Measurements from ENCODE around the gene LGR6. TPM values are rescaled to one million over a fixed set of nuclear protein-coding genes. Genes with fewer than 3 reads are reported as not detected.

Gene LGR6
- total and polyA plus RNA-seq, 2 of the 8 experiments (the other 6 are each of a cell fraction or from before 2014, with no cell fraction given): 0.50 to 1.0 TPM

DNA sequence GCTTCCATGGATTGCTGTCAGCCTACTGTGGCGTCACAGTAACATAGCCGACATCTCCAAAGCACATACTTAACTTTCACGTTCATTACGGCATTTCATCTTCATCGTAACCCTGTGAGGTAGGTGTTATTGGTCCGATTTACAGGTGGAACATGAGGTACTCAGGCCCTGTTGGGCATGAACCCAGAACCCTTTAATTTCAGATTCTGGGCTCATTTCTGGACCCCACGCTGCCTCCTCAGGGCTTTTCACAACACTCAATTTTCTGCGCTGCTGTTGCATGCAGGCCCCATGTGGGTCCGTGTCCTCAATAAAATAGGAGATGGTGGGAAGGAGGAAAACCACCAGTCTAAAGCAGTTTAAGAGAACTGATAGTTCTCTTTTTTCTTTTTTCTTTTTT is 108.6 kb downstream of the LGR6 start:
- Histone ChIP-seq H3K36me3 (ENCODE audit: control insufficient read depth in 2 of 4, insufficient read depth in 4 of 4, low read length in 3 of 4) (no peaks in the 10 kb centered on the region), H2BK15ac (ENCODE audit: low read length) (no peak overlapping the region), H4K8ac (ENCODE audit: extremely low read depth, insufficient read depth, low read length) (no peak overlapping the region), H4K91ac (replicated peaks; ENCODE audit: insufficient read length, low read length) (no peak overlapping the region), H3K4ac (replicated peaks; ENCODE audit: insufficient read length, low read depth, low read length) (no peak overlapping the region), H3K79me1 (ENCODE audit: low read depth, low read length) (no peaks in the 10 kb centered on the region), H3K4me3 (ENCODE audit: extremely low read depth in 1 of 4, insufficient read depth in 2 of 4, low read depth in 3 of 4, low read length in 4 of 4) (no peak overlapping the region), H2BK20ac (ENCODE audit: low read length) (no peak overlapping the region), H3K18ac (ENCODE audit: extremely low read depth, low read length) (no peak overlapping the region), H3K79me2 (ENCODE audit: control insufficient read depth in 1 of 2, insufficient read depth in 2 of 2, low read length in 2 of 2) (no peaks in the 10 kb centered on the region), H2AFZ (ENCODE audit: low read length) (no peak overlapping the region), H3K23ac (ENCODE audit: insufficient read length) (no peak overlapping the region), H2BK5ac (ENCODE audit: low read depth, low read length) (no peak overlapping the region), H3K56ac (replicated peaks; ENCODE audit: insufficient read length, low read depth, low read length) (no peak overlapping the region), H3K27ac (ENCODE audit: low read depth, low read length) (no peak overlapping the region), H3K9ac (replicated peaks in 1 of 4; ENCODE audit: extremely low read depth in 1 of 4, low read depth in 3 of 4, low read length in 3 of 4) (no peak overlapping the region), H3K23me2 (ENCODE audit: low read depth, low read length) (no peaks in the 10 kb centered on the region), H3K4me1 (replicated peaks in 1 of 4; ENCODE audit: control insufficient read depth in 3 of 4, insufficient read depth in 4 of 4, low read length in 3 of 4) (no peaks in the 10 kb centered on the region), H2BK120ac (replicated peaks; ENCODE audit: low read depth, low read length) (no peak overlapping the region), H4K20me1 (replicated peaks in 1 of 2; ENCODE audit: control insufficient read depth in 1 of 2, insufficient read depth in 2 of 2, low read length in 2 of 2) (no peaks in the 10 kb centered on the region), H4K5ac (ENCODE audit: insufficient read length, low read depth, low read length) (no peak overlapping the region), H2AK5ac (ENCODE audit: low read depth, low read length) (no peak overlapping the region), H2BK12ac (ENCODE audit: low read depth, low read length) (no peak overlapping the region), H3K14ac (ENCODE audit: insufficient read length) (no peak overlapping the region), H3K27me3 (replicated peaks in 1 of 4; ENCODE audit: control insufficient read depth in 3 of 4, extremely low read depth in 1 of 4, insufficient read depth in 3 of 4, low read length in 3 of 4) (no peaks in the 10 kb centered on the region; a peak in 1 of 7 replicates), H3K4me2 (ENCODE audit: insufficient read depth in 1 of 2, low read depth in 2 of 2, low read length in 2 of 2) (no peak overlapping the region), H3K9me3 (ENCODE audit: insufficient read depth in 2 of 2, low read depth in 1 of 2, low read length in 1 of 2) (no peaks in the 10 kb centered on the region; a peak in 1 of 4 replicates)
- 89% methylated on average over 9 of the region's 9 CpGs; no CpG with 5 or more reads in 1 of the 2 experiments for WGBS, 2 experiments (ENCODE audit: extremely low coverage in 1 of 2, insufficient coverage in 1 of 2, insufficient read length in 1 of 2, insufficient replicate concordance in 2 of 2, low coverage in 1 of 2, low lambda C conversion rate in 2 of 2, missing lambda C conversion rate in 1 of 2)
- no peak for FAIRE-seq
- ChIA-PET POLR2A (ENCODE audit: partially characterized antibody) (no interaction called here), CTCF (ENCODE audit: partially characterized antibody) (interaction anchor here (1.0 to 9.3 kb wide), 9 partner anchors 14 to 108 kb away, joined by 3 to 67 read pairs (median 4); partner anchors contain the start of gene LGR6)
- DNase-seq (ENCODE audit: low read depth in 1 of 2, low spot score in 2 of 2): no peak
- TF ChIP-seq CHD1 (IDR thresholded peaks at IDR 0.05; ENCODE audit: low read depth, low read length): no peak
- TF ChIP-seq HDAC6 (IDR thresholded peaks at IDR 0.05; ENCODE audit: low read depth, low read length): no peak
